ENCODE measurements around the gene UNC45B. TPM values are rescaled to one million over a fixed set of nuclear protein-coding genes. Genes with fewer than 3 reads are reported as not detected.
"Not testable (repeated sequence)": the region's sequence is repeated elsewhere in the genome, so short reads cannot be mapped to it uniquely, and the experiment has no call there.

UNC45B gene
- total RNA-seq, 1 donor, result not detected

GRCh38 chr17:35170968-35171771, 23.6 kb downstream of the UNC45B start:
- no peak overlapping the region for H3K4me3 ChIP-seq (ENCODE audit: low read depth, low read length)
- TF ChIP-seq CTCF (IDR thresholded peaks at IDR 0.05; ENCODE audit: insufficient read depth, low read length), result peak; percentile 25
- peak; percentile 60 for DNase-seq (ENCODE audit: low read depth)

GRCh38 chr17:35171834-35172233, 24.2 kb downstream of the UNC45B start:
- H3K4me3 ChIP-seq (ENCODE audit: low read depth, low read length), result no peak overlapping the region
- DNase-seq (ENCODE audit: low read depth), result peak; percentile 41
- no peak for TF ChIP-seq CTCF (IDR thresholded peaks at IDR 0.05; ENCODE audit: insufficient read depth, low read length)

- H3K4me3 ChIP-seq (ENCODE audit: low read depth, low read length); DNase-seq (ENCODE audit: low read depth): not testable (repeated sequence)
Observed at GRCh38 chr17:35172321-35172720, 24.7 kb downstream of the UNC45B start.

GRCh38 chr17:35174835-35175334, 27.3 kb downstream of the UNC45B start:
- no peak overlapping the region for H3K4me3 ChIP-seq (ENCODE audit: low read depth, low read length)
- TF ChIP-seq CTCF (IDR thresholded peaks at IDR 0.05; ENCODE audit: insufficient read depth, low read length), result no peak
- no peak for DNase-seq (ENCODE audit: low read depth)

- TF ChIP-seq CTCF (IDR thresholded peaks at IDR 0.05; ENCODE audit: insufficient read depth, low read length), result no peak
- no peak for DNase-seq (ENCODE audit: low read depth)
- no peak overlapping the region for H3K4me3 ChIP-seq (ENCODE audit: low read depth, low read length)
Observed at GRCh38 chr17:35175638-35176415, 28.2 kb downstream of the UNC45B start.

- TF ChIP-seq CTCF (IDR thresholded peaks at IDR 0.05; ENCODE audit: insufficient read depth, low read length), result no peak
- H3K4me3 ChIP-seq (ENCODE audit: low read depth, low read length), result no peak overlapping the region
- DNase-seq (ENCODE audit: low read depth), result no peak
Observed at GRCh38 chr17:35176897-35177296, 29.3 kb downstream of the UNC45B start.

- not testable (repeated sequence) for DNase-seq (ENCODE audit: low read depth); H3K4me3 ChIP-seq (ENCODE audit: low read depth, low read length)
Observed at GRCh38 chr17:35179379-35179778, 31.8 kb downstream of the UNC45B start.
